GM23248 (cell line): ENCODE data around the gene DDA1. TPM values are rescaled to one million over a fixed set of nuclear protein-coding genes. Genes with fewer than 3 reads are reported as not detected.

Experiments used
- DNase-seq: peaks from one replicate; pipeline ENCODE4 v3.0.0-alpha.2; 2015
- H2AFZ ChIP-seq: fragments of 200-600 bp; sonication (generic); 2 replicates; pipeline ENCODE4 v1.6.1; 2016; ENCODE audit warnings: antibody characterized with exemption
- H3F3A ChIP-seq: fragments of 200-600 bp; sonication (generic); 2 replicates; pipeline ENCODE4 v1.6.1; 2016; ENCODE audit warnings: mild to moderate bottlenecking, antibody characterized with exemption, mixed run types; ENCODE audit not compliant: insufficient read depth
- H3K27ac ChIP-seq: fragments of 200-600 bp; sonication (generic); 2 replicates; pipeline ENCODE4 v1.5.1; 2016; ENCODE audit warnings: mild to moderate bottlenecking
- H3K27me3 ChIP-seq: fragments of 200-600 bp; sonication (generic); replicated peaks from 2 replicates; pipeline ENCODE4 v1.6.1; 2016; ENCODE audit warnings: mild to moderate bottlenecking; ENCODE audit not compliant: insufficient read depth
- H3K36me3 ChIP-seq: fragments of 200-600 bp; sonication (generic); 2 replicates; pipeline ENCODE4 v1.6.1; 2016; ENCODE audit warnings: low read depth, mild to moderate bottlenecking
- H3K4me1 ChIP-seq: fragments of 200-600 bp; sonication (generic); 2 replicates; pipeline ENCODE4 v1.6.1; 2016; ENCODE audit warnings: mild to moderate bottlenecking; ENCODE audit not compliant: insufficient read depth
- H3K4me2 ChIP-seq: fragments of 200-600 bp; sonication (generic); one replicate; pipeline ENCODE4 v1.6.1; 2016; ENCODE audit warnings: mild to moderate bottlenecking; ENCODE audit not compliant: unreplicated experiment
- H3K4me3 ChIP-seq: fragments of 200-600 bp; sonication (generic); 2 replicates; pipeline ENCODE4 v1.5.1; 2016; ENCODE audit warnings: mild to moderate bottlenecking
- H3K79me2 ChIP-seq: fragments of 200-600 bp; sonication (generic); 2 replicates; pipeline ENCODE4 v1.6.1; 2016; ENCODE audit warnings: mild to moderate bottlenecking; ENCODE audit not compliant: insufficient read depth
- H3K9ac ChIP-seq: fragments of 200-600 bp; sonication (generic); 2 replicates; pipeline ENCODE4 v1.6.1; 2016; ENCODE audit warnings: mild to moderate bottlenecking
- H3K9me2 ChIP-seq: fragments of 200-600 bp; sonication (generic); 2 replicates; pipeline ENCODE4 v1.6.1; 2016; ENCODE audit warnings: mixed run types, mild to moderate bottlenecking, moderate library complexity; ENCODE audit not compliant: insufficient read depth
- H3K9me3 ChIP-seq: fragments of 200-600 bp; sonication (generic); one replicate; pipeline ENCODE4 v1.6.1; 2017; ENCODE audit warnings: low read depth
- H4K20me1 ChIP-seq: fragments of 200-600 bp; sonication (generic); 2 replicates; pipeline ENCODE4 v1.6.0; 2016; ENCODE audit not compliant: insufficient read depth
- EZH2 ChIP-seq: fragments of 200-600 bp; sonication (generic); IDR thresholded peaks from 2 replicates; pipeline ENCODE4 v1.6.1; 2018; ENCODE audit warnings: antibody characterized with exemption, mild to moderate bottlenecking; ENCODE audit not compliant: insufficient read depth, poor library complexity, severe bottlenecking
- EZH2phosphoT487 ChIP-seq: fragments of 200-600 bp; sonication (generic); IDR thresholded peaks from 2 replicates; pipeline ENCODE4 v1.6.1; 2018; ENCODE audit warnings: antibody characterized with exemption, moderate library complexity, mild to moderate bottlenecking, low read depth; ENCODE audit not compliant: insufficient read depth
- WGBS, 2 experiments: methylation state at CpG; one replicate each; pipeline ENCODE4 v1.1.6; 2015 to 2017; ENCODE audit warnings: low lambda C conversion rate in 2 of 2, low coverage in 1 of 2; ENCODE audit errors: missing lambda C conversion rate in 2 of 2; 5-methylcytosine and 5-hydroxymethylcytosine counted together
- in situ Hi-C: fragments of 300-500 bp; cut with MboI; formaldehyde crosslinking; loops from 2 replicates; pipeline ENCODE4 v1.15.0; 2020
- polyA plus RNA-seq: library from polyadenylated mRNA; unstranded; fragments of >200 nt; fragmentation: Nextera tagmentation; extraction: Ambion mirVana; gene quantifications from 2 replicates; pipeline ENCODE4 v1.2.1, GENCODE V29; 2016
- total RNA-seq: library from RNA; depleted of rRNA; stranded (reverse); fragments of >200 nt; shearing (Covaris generic); gene quantifications from 2 replicates; pipeline ENCODE4 v1.2.3, GENCODE V29; 2014

The DDA1 gene
- total and polyA plus RNA-seq, 2 experiments from 2014 or later, result 10.9 to 87.8 TPM

DNA sequence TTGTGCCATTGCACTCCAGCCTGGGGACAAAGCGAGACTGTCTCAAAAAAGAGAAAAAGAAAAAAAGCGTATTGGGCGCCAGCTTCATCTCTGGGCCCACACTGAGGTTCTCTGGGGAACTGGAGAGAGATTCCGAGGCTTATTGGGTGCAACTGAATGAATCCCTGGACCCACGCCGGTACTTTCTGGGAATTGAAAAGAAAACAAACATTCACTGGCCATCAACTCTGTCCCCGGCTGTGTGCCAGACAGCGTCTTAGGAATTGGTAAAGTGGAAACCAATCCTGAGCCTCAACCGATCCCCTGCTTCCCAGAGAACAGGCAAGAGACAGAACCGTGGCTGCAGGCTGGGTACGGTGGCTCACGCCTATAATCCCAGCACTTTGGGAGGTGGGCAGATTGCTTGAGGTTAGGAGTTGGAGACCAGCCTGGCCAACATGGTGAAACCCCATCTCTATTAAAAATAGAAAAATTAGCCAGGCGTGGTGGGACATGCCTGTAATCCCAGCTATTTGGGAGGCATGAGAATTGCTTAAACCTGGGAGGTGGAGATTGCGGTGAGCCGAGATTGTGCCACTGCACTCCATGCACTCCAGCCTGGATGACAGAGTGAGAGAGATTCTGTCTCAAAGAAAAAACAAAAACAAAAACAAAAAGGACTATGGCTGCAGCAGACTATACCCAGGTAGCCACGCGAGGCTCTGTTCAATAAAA lies 16.7 kb downstream of the DDA1 start:
- Histone ChIP-seq H2AFZ (no peak overlapping the region), H3K4me3 (no peak overlapping the region), H3K36me3 (no peaks in the 10 kb centered on the region), H3K9me2 (no peaks in the 10 kb centered on the region), H3K9ac (no peak overlapping the region), H3K4me1 (no peaks in the 10 kb centered on the region), H3F3A (0 out of 2 replicates have a peak, but pooled peaks cover 12% of the 10 kb centered on the region), H3K27me3 (no peaks in the 10 kb centered on the region), H3K79me2 (no peaks in the 10 kb centered on the region), H4K20me1 (no peaks in the 10 kb centered on the region), H3K4me2 (no peak overlapping the region), H3K27ac (no peak overlapping the region), H3K9me3 (no peaks in the 10 kb centered on the region)
- DNase-seq, result no peak
- in situ Hi-C loops, result no loop called here
- 57 to 60% methylated on average over 17 of the region's 17 CpGs for WGBS, 2 experiments
- TF ChIP-seq EZH2phosphoT487 (no peak), EZH2 (no peak)

DNA sequence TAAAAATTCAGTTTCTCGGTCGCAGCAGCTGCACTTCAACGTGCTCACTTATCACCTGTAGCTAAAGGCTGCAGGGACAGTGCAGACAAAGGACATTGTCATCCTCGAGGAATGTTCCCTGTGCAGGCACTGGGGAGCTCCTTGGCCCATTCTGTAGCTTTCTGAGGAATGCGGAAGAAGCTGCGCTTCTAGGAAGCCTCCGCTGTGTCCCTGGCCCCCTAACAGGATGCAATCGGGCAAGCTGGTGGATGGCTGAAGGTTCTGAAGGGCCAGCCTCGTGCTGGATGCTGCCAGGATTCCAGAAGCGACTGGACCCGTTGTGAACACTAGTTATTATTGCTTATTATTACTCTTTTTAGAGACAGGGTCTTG lies 17.2 kb downstream of the DDA1 start:
- Histone ChIP-seq H3K4me3 (no peak overlapping the region), H4K20me1 (no peaks in the 10 kb centered on the region), H3K36me3 (no peaks in the 10 kb centered on the region), H3K9ac (no peak overlapping the region), H2AFZ (no peak overlapping the region), H3K4me1 (no peaks in the 10 kb centered on the region), H3K9me2 (no peaks in the 10 kb centered on the region), H3K27me3 (no peaks in the 10 kb centered on the region), H3K9me3 (no peaks in the 10 kb centered on the region), H3K79me2 (no peaks in the 10 kb centered on the region), H3F3A (0 out of 2 replicates have a peak, but pooled peaks cover 12% of the 10 kb centered on the region), H3K4me2 (no peak overlapping the region), H3K27ac (no peak overlapping the region)
- in situ Hi-C loops, result no loop called here
- WGBS, 2 experiments, result 85% methylated on average over 11 of the region's 11 CpGs
- no peak for TF ChIP-seq EZH2
- no peak for TF ChIP-seq EZH2phosphoT487
- no peak for DNase-seq

DNA sequence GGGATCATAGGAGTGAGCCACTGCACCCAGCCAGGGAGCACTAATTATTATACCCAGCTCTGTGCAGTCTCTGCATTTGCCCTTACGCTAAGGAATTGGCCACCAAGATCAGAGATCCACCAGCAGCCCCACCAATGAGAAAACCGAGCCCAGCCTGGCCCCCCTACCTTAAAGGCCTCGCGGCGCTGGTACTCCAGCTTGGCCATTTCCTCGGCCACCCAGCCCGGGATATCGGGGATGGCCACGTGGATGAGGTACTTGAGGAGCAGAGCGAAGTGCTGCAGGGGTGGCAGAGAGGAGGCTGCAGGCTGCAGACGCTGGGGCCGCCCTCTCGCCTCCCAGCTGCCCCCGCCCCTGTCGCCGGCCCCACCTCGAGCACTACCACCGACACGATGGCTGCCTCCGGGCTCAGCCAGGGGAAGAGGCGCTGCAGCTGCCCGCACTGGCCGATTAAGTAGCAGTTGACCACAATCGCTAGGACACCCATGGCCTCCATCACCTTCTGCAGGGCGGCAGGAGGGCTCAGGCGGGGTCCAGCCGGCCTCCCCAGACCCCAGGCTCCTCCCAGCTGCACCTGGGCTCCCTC lies 17.8 kb downstream of the DDA1 start:
- H3K4me2 ChIP-seq, result no peak overlapping the region
- in situ Hi-C loops, result no loop called here
- TF ChIP-seq EZH2phosphoT487 (no peak), EZH2 (no peak)
- H4K20me1 ChIP-seq, result no peaks in the 10 kb centered on the region
- no peak overlapping the region for H3K9ac ChIP-seq
- 0 out of 2 replicates have a peak, but pooled peaks cover 12% of the 10 kb centered on the region for H3F3A ChIP-seq
- no peaks in the 10 kb centered on the region for H3K79me2 ChIP-seq
- no peaks in the 10 kb centered on the region for H3K27me3 ChIP-seq
- no peak overlapping the region for H3K27ac ChIP-seq
- no peaks in the 10 kb centered on the region for H3K9me3 ChIP-seq
- no peak for DNase-seq
- H3K4me3 ChIP-seq, result no peak overlapping the region
- H3K36me3 ChIP-seq, result no peaks in the 10 kb centered on the region
- H3K9me2 ChIP-seq, result no peaks in the 10 kb centered on the region
- no peaks in the 10 kb centered on the region for H3K4me1 ChIP-seq
- 93% methylated on average over 26 to 27 of the region's 27 CpGs for WGBS, 2 experiments
- no peak overlapping the region for H2AFZ ChIP-seq

DNA sequence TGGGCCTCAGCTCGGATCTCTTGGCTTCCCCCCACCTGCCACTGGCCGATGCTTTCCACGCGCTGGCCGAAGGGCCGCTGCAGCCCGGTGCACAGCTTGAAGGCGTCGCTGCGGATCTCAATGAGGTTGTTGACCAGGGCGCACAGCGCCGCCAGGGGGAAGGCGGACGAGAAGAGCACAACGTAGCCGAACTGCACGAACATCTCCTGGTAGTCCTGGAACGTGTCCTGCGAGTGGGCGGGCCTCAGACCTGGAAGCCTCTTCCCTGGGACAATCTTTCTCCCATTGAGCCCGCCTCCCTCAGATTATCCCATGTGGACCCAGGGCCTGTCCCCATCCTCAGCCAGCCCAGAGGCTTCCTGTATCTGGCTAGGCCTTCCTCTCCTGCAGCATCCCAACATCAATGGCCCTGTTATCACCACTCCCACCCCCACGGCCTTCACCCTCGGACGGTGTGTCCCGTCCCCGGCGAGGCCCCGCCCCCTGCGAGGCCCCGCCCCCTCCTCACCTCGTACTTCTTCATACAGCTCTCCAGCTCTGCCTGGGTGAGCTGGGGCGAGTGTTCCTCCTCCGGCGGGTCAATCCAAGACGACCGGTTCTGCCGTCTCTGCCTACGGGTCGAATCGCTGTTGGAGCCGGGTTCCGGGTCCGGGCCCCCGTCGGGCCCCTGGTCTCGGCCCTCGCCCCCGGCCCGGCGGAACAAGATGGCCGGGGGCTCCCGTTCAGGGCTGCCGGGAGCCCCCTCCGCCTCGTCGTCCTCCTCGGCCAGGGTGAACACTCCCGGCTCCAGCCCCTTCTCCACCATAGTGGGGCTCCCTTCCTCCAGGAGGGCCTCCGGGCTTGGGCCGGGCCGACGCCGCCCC lies 18.5 kb downstream of the DDA1 start:
- 0 out of 2 replicates have a peak, but pooled peaks cover 12% of the 10 kb centered on the region for H3F3A ChIP-seq
- H3K4me1 ChIP-seq, result no peaks in the 10 kb centered on the region
- H4K20me1 ChIP-seq, result no peaks in the 10 kb centered on the region
- no peaks in the 10 kb centered on the region for H3K9me2 ChIP-seq
- H3K36me3 ChIP-seq, result no peaks in the 10 kb centered on the region
- no peak overlapping the region for H2AFZ ChIP-seq
- H3K9me3 ChIP-seq, result no peaks in the 10 kb centered on the region
- WGBS, 2 experiments, result 77 to 94% methylated on average over 34 to 64 of the region's 64 CpGs
- TF ChIP-seq EZH2 (no peak), EZH2phosphoT487 (no peak)
- H3K4me3 ChIP-seq, result no peak overlapping the region
- no peak overlapping the region for H3K4me2 ChIP-seq
- no peak overlapping the region for H3K27ac ChIP-seq
- in situ Hi-C loops, result no loop called here
- no peaks in the 10 kb centered on the region for H3K79me2 ChIP-seq
- H3K9ac ChIP-seq, result no peak overlapping the region
- H3K27me3 ChIP-seq, result no peaks in the 10 kb centered on the region
- no peak for DNase-seq
